ENCODE measurements around the gene GDA. TPM values are rescaled to one million over a fixed set of nuclear protein-coding genes. Genes with fewer than 3 reads are reported as not detected.
"Not testable (repeated sequence)": the region's sequence is repeated elsewhere in the genome, so short reads cannot be mapped to it uniquely, and the experiment has no call there.

GDA gene
- total RNA-seq, 2 experiments from 2014 or later, result not detected

GRCh38 chr9:72289401-72289800, 140.2 kb downstream of the GDA start:
- no peaks in the 10 kb centered on the region for H3K4me1 Mint-ChIP-seq
- H3K36me3 Mint-ChIP-seq, result no peaks in the 10 kb centered on the region
- ATAC-seq (ENCODE audit: low read depth) (no peak), DNase-seq (no peak)
- H3K27ac Mint-ChIP-seq, result no peak overlapping the region
- no peak overlapping the region for H3K4me3 Mint-ChIP-seq
- H3K9me3 Mint-ChIP-seq, result no peaks in the 10 kb centered on the region
- H3K27me3 Mint-ChIP-seq, result peaks cover 16% of the 10 kb centered on the region
- POLR2A ChIA-PET, result no interaction called here

GRCh38 chr9:72290311-72290710, 141.1 kb downstream of the GDA start:
- no peak for DNase-seq
- POLR2A ChIA-PET, result no interaction called here
- no peak overlapping the region for H3K27ac Mint-ChIP-seq
- ATAC-seq (ENCODE audit: low read depth), result no peak
- H3K36me3 Mint-ChIP-seq, result no peaks in the 10 kb centered on the region
- no peaks in the 10 kb centered on the region for H3K4me1 Mint-ChIP-seq
- H3K4me3 Mint-ChIP-seq, result no peak overlapping the region
- peaks cover 15% of the 10 kb centered on the region for H3K27me3 Mint-ChIP-seq
- no peaks in the 10 kb centered on the region for H3K9me3 Mint-ChIP-seq

GRCh38 chr9:72291576-72291975, 142.3 kb downstream of the GDA start:
- not testable (repeated sequence) for ATAC-seq (ENCODE audit: low read depth); H3K4me3 Mint-ChIP-seq; H3K27ac Mint-ChIP-seq

GRCh38 chr9:72292256-72292682, 143.0 kb downstream of the GDA start:
- no peak overlapping the region for H3K27ac Mint-ChIP-seq
- no peaks in the 10 kb centered on the region for H3K36me3 Mint-ChIP-seq
- DNase-seq (no peak), ATAC-seq (ENCODE audit: low read depth) (no peak)
- no peaks in the 10 kb centered on the region for H3K9me3 Mint-ChIP-seq
- POLR2A ChIA-PET, result no interaction called here
- no peak overlapping the region for H3K4me3 Mint-ChIP-seq
- peaks cover 10% of the 10 kb centered on the region for H3K27me3 Mint-ChIP-seq
- no peaks in the 10 kb centered on the region for H3K4me1 Mint-ChIP-seq

More at GRCh38 chr9:72291576-72291975, 142.3 kb downstream of the GDA start:
- POLR2A ChIA-PET, DNase-seq, H3K36me3 Mint-ChIP-seq, H3K9me3 Mint-ChIP-seq, H3K4me1 Mint-ChIP-seq: not testable (repeated sequence)
- peaks cover 12% of the 10 kb centered on the region for H3K27me3 Mint-ChIP-seq

- Mint-ChIP-seq H3K4me1 (no peaks in the 10 kb centered on the region), H3K4me3 (no peak overlapping the region), H3K27ac (no peak overlapping the region), H3K36me3 (no peaks in the 10 kb centered on the region), H3K9me3 (no peaks in the 10 kb centered on the region), H3K27me3 (peaks cover 10% of the 10 kb centered on the region)
- DNase-seq, result no peak
- no peak for ATAC-seq (ENCODE audit: low read depth)
- POLR2A ChIA-PET, result no interaction called here
Observed at GRCh38 chr9:72292874-72293607, 143.8 kb downstream of the GDA start.

GRCh38 chr9:72294936-72295335, 145.7 kb downstream of the GDA start:
- Mint-ChIP-seq H3K4me1 (no peaks in the 10 kb centered on the region), H3K4me3 (no peak overlapping the region), H3K27ac (no peak overlapping the region), H3K27me3 (peaks cover 8% of the 10 kb centered on the region), H3K9me3 (no peaks in the 10 kb centered on the region), H3K36me3 (no peaks in the 10 kb centered on the region)
- POLR2A ChIA-PET, result no interaction called here
- ATAC-seq (ENCODE audit: low read depth), result no peak
- no peak for DNase-seq

- Mint-ChIP-seq H3K27ac (no peak overlapping the region), H3K4me1 (peaks cover 12% of the 10 kb centered on the region), H3K9me3 (peaks cover 8% of the 10 kb centered on the region), H3K27me3 (peaks cover 6% of the 10 kb centered on the region), H3K36me3 (peaks cover 9% of the 10 kb centered on the region), H3K4me3 (no peak overlapping the region)
- POLR2A ChIA-PET, result no interaction called here
- no peak for ATAC-seq (ENCODE audit: low read depth)
- no peak for DNase-seq
Observed at GRCh38 chr9:72297516-72297915, 148.3 kb downstream of the GDA start.

- peaks cover 8% of the 10 kb centered on the region for H3K9me3 Mint-ChIP-seq
- H3K27ac Mint-ChIP-seq, result no peak overlapping the region
- no peak overlapping the region for H3K4me3 Mint-ChIP-seq
- peaks cover 12% of the 10 kb centered on the region for H3K4me1 Mint-ChIP-seq
- H3K36me3 Mint-ChIP-seq, result peaks cover 9% of the 10 kb centered on the region
- ATAC-seq (ENCODE audit: low read depth) (no peak), DNase-seq (no peak)
- H3K27me3 Mint-ChIP-seq, result no peaks in the 10 kb centered on the region
- POLR2A ChIA-PET, result no interaction called here
Observed at GRCh38 chr9:72299017-72299603, 149.9 kb downstream of the GDA start.

- POLR2A ChIA-PET, result no interaction called here
- peaks cover 8% of the 10 kb centered on the region for H3K9me3 Mint-ChIP-seq
- H3K27me3 Mint-ChIP-seq, result no peaks in the 10 kb centered on the region
- ATAC-seq (ENCODE audit: low read depth) (no peak), DNase-seq (no peak)
- peak overlapping the region; percentile 38 for H3K27ac Mint-ChIP-seq
- peaks cover 13% of the 10 kb centered on the region for H3K4me1 Mint-ChIP-seq
- no peak overlapping the region for H3K4me3 Mint-ChIP-seq
- H3K36me3 Mint-ChIP-seq, result peaks cover 9% of the 10 kb centered on the region
Observed at GRCh38 chr9:72300873-72301272, 151.6 kb downstream of the GDA start.

Other genes starting within 250 kb of the GDA start
- gene ABHD17B, start 238.2 kb upstream of the GDA start, total RNA-seq, result 10 to 100 TPM; 25.2 to 25.6 TPM
- 10 to 100 TPM in 1 of 2 experiments, 1 to 10 TPM in 1; 9.2 to 11.3 TPM for gene C9orf85, start 237.8 kb upstream of the GDA start, total RNA-seq
- not detected for gene C9orf57, start 88.8 kb upstream of the GDA start, total RNA-seq
- 10 to 100 TPM; 83.3 to 83.7 TPM for gene ZFAND5, start 215.8 kb downstream of the GDA start, total RNA-seq